ENCODE data around the gene UMPS.

DNA sequence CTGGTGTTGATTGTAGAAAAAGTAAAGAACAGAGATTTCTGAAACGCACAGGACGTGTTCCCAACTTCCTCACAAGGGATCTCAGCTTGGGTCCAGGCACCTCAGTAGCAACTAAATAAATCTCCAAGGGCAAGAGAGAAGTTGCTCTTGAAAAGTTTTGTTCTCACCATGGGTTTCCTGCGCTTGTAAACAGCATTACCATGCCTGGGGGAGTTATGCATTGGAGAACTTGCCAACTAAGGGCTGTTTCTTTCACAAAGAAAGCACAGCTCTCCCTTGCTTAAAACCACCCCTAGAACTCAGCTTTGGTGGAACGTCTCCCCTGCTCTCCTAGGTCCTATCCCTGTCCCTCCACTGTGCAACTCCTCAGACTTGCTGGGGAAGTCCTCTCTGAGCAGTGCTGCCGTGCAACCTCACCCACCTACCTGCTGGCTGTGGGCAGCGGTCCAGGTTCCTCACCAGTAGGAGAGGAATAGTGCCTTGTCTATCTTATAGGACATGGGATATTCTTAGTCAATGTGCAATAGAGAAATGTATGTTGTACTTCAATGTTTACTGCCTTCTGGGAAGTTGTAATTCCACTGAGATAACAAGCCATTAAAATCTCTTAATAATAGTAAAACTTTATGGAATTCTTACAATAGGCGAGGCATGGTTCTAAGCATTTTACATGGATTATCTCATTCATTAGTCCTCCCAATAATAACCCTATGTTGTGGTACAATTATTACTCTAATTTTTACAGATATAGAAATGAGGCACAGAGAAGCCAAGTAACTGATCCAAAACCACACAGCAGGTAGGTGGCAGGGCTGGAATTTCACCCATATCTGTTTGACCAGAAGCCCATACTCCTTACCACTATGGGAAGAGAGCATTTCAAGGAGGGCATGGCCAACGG, 51.5 kb downstream of the UMPS start:
- TF ChIP-seq EZH2 (optimal IDR thresholded peaks at IDR 0.05; ENCODE audit: low read depth, low read length) (no peak), EZH2phosphoT487 (IDR thresholded peaks at IDR 0.05; ENCODE audit: low read length) (no peak)
- TF ChIP-seq, protein P1, sequence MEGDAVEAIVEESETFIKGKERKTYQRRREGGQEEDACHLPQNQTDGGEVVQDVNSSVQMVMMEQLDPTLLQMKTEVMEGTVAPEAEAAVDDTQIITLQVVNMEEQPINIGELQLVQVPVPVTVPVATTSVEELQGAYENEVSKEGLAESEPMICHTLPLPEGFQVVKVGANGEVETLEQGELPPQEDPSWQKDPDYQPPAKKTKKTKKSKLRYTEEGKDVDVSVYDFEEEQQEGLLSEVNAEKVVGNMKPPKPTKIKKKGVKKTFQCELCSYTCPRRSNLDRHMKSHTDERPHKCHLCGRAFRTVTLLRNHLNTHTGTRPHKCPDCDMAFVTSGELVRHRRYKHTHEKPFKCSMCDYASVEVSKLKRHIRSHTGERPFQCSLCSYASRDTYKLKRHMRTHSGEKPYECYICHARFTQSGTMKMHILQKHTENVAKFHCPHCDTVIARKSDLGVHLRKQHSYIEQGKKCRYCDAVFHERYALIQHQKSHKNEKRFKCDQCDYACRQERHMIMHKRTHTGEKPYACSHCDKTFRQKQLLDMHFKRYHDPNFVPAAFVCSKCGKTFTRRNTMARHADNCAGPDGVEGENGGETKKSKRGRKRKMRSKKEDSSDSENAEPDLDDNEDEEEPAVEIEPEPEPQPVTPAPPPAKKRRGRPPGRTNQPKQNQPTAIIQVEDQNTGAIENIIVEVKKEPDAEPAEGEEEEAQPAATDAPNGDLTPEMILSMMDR (IDR thresholded peaks at IDR 0.05; ENCODE audit: low read length) = no peak

All from MM.1S (cell line).